ENCODE results near the gene CANX. TPM values are rescaled to one million over a fixed set of nuclear protein-coding genes. Genes with fewer than 3 reads are reported as not detected.

CANX gene
- total RNA-seq, 4 donors from 2014 or later: 185 to 282 (median 240) TPM

- Histone ChIP-seq H3K9me3 (no peaks in the 10 kb centered on the region), H3K27me3 (no peaks in the 10 kb centered on the region), H3K27ac (no peak overlapping the region), H3K4me3 (no peak overlapping the region), H3K4me1 (no peaks in the 10 kb centered on the region), H3K36me3 (peaks cover 100% of the 10 kb centered on the region)
- 86% methylated on average over 4 of the region's 4 CpGs for WGBS
- no peak for DNase-seq (ENCODE audit: low spot score in 2 of 2)
- TF ChIP-seq, protein P1, sequence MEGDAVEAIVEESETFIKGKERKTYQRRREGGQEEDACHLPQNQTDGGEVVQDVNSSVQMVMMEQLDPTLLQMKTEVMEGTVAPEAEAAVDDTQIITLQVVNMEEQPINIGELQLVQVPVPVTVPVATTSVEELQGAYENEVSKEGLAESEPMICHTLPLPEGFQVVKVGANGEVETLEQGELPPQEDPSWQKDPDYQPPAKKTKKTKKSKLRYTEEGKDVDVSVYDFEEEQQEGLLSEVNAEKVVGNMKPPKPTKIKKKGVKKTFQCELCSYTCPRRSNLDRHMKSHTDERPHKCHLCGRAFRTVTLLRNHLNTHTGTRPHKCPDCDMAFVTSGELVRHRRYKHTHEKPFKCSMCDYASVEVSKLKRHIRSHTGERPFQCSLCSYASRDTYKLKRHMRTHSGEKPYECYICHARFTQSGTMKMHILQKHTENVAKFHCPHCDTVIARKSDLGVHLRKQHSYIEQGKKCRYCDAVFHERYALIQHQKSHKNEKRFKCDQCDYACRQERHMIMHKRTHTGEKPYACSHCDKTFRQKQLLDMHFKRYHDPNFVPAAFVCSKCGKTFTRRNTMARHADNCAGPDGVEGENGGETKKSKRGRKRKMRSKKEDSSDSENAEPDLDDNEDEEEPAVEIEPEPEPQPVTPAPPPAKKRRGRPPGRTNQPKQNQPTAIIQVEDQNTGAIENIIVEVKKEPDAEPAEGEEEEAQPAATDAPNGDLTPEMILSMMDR (IDR thresholded peaks at IDR 0.05): no peak
- TF ChIP-seq POLR2A (IDR thresholded peaks at IDR 0.05): no peak
- no peak for TF ChIP-seq EP300 (IDR thresholded peaks at IDR 0.05)
- no peak for TF ChIP-seq POLR2AphosphoS5 (IDR thresholded peaks at IDR 0.05)
Measured at GRCh38 chr5:179724163-179724562, 25.4 kb downstream of the CANX start.

- DNase-seq (ENCODE audit: low spot score in 2 of 2): no peak
- TF ChIP-seq POLR2AphosphoS5 (IDR thresholded peaks at IDR 0.05) (no peak), POLR2A (IDR thresholded peaks at IDR 0.05) (no peak), EP300 (IDR thresholded peaks at IDR 0.05) (no peak)
- TF ChIP-seq, protein P1 (IDR thresholded peaks at IDR 0.05): no peak
- Histone ChIP-seq H3K4me3 (no peak overlapping the region), H3K27ac (no peak overlapping the region), H3K4me1 (peaks cover 7% of the 10 kb centered on the region), H3K36me3 (peaks cover 78% of the 10 kb centered on the region), H3K27me3 (no peaks in the 10 kb centered on the region), H3K9me3 (no peaks in the 10 kb centered on the region)
- WGBS: 86% methylated on average over 6 of the region's 6 CpGs
Measured at GRCh38 chr5:179727106-179727505, 28.3 kb downstream of the CANX start.

- Histone ChIP-seq H3K36me3 (peaks cover 56% of the 10 kb centered on the region), H3K4me3 (no peak overlapping the region), H3K27me3 (no peaks in the 10 kb centered on the region), H3K9me3 (no peaks in the 10 kb centered on the region), H3K27ac (no peak overlapping the region), H3K4me1 (peaks cover 15% of the 10 kb centered on the region)
- 91% methylated on average over 4 of the region's 4 CpGs for WGBS
- no peak for DNase-seq (ENCODE audit: low spot score in 2 of 2)
- TF ChIP-seq POLR2A (IDR thresholded peaks at IDR 0.05) (no peak), EP300 (IDR thresholded peaks at IDR 0.05) (no peak), POLR2AphosphoS5 (IDR thresholded peaks at IDR 0.05) (no peak)
- TF ChIP-seq, protein P1 (IDR thresholded peaks at IDR 0.05): no peak
Measured at GRCh38 chr5:179729303-179729702, 30.5 kb downstream of the CANX start.

DNA sequence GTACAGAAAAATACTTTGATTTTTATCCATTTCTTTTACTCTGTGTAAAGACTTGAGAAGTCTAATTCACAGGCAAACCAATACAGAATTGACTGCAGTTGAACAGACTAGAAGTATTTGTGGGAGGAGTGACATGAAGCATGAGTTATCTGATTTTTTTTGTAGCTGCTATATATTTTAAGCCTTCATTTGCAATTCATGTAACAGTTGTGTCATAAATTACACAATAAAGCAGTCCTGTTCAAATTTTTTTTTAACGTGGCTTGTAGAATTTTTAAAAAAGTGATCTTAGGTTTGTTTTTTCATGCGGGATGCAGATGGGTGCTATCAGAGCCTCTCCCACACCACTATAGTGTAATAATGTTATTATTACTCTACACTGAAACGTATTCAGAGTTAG lies 31.0 kb downstream of the CANX start:
- Histone ChIP-seq H3K9me3 (no peaks in the 10 kb centered on the region), H3K36me3 (peaks cover 52% of the 10 kb centered on the region)

GRCh38 chr5:179730356-179730755 lies 31.6 kb downstream of the CANX start:
- no peak for DNase-seq (ENCODE audit: low spot score in 2 of 2)
- Histone ChIP-seq H3K27me3 (no peaks in the 10 kb centered on the region), H3K27ac (no peak overlapping the region), H3K36me3 (peaks cover 45% of the 10 kb centered on the region), H3K4me3 (no peak overlapping the region), H3K9me3 (no peaks in the 10 kb centered on the region), H3K4me1 (peaks cover 25% of the 10 kb centered on the region)
- TF ChIP-seq, protein P1 (IDR thresholded peaks at IDR 0.05): no peak
- TF ChIP-seq EP300 (IDR thresholded peaks at IDR 0.05): no peak
- TF ChIP-seq POLR2AphosphoS5 (IDR thresholded peaks at IDR 0.05): no peak
- TF ChIP-seq POLR2A (IDR thresholded peaks at IDR 0.05): no peak
- WGBS: 68% methylated on average over 3 of the region's 3 CpGs

More for the DNA sequence above, 31.0 kb downstream of the CANX start:
- Histone ChIP-seq H3K4me3 (no peak overlapping the region), H3K27ac (no peak overlapping the region), H3K4me1 (peaks cover 20% of the 10 kb centered on the region), H3K27me3 (no peaks in the 10 kb centered on the region)
- WGBS: 76% methylated on average over 3 of the region's 3 CpGs
- TF ChIP-seq EP300 (IDR thresholded peaks at IDR 0.05): no peak
- no peak for TF ChIP-seq POLR2A (IDR thresholded peaks at IDR 0.05)
- TF ChIP-seq POLR2AphosphoS5 (IDR thresholded peaks at IDR 0.05): no peak
- TF ChIP-seq, protein P1 (IDR thresholded peaks at IDR 0.05): no peak
- DNase-seq (ENCODE audit: low spot score in 2 of 2): no peak

Data from suprapubic skin (tissue), 4 donors.